Fibroblast of villous mesenchyme (primary cell): ENCODE measurements around the gene SMIM45.

Experiments used
- DNase-seq: peaks from one replicate; pipeline ENCODE4 v3.0.0-alpha.2; 2010; ENCODE audit warnings: low read depth
- H3K4me3 ChIP-seq: 2 replicates; pipeline ENCODE4 v1.5.1; 2011; ENCODE audit warnings: low read depth, mild to moderate bottlenecking, low read length
- CTCF ChIP-seq: IDR thresholded peaks from 2 replicates; pipeline ENCODE4 v1.5.1; 2012; ENCODE audit warnings: low read depth, mild to moderate bottlenecking, low read length; ENCODE audit not compliant: insufficient read depth

The SMIM45 gene

DNA sequence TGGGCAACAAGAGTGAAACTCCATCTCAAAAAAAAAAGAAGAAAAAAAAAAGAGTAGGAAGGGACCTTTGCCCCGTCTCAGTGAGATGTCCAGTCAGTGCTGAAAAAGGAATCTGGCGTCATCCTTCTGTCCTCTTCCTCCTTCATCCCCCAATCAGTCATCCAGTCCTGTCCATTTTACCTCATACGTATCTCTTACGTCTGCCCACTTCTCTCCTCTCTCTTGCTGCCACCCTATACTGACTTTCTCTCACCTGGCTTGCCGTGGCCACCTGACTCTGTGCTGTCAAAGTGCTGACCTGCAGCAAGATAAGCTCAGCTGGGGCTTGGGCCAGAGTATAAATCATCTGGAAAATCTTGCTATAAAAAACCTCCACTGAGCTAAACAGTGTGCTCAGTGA lies 30.9 kb downstream of the SMIM45 start:
- DNase-seq, result no peak
- TF ChIP-seq CTCF, result no peak
- no peak overlapping the region for H3K4me3 ChIP-seq

DNA sequence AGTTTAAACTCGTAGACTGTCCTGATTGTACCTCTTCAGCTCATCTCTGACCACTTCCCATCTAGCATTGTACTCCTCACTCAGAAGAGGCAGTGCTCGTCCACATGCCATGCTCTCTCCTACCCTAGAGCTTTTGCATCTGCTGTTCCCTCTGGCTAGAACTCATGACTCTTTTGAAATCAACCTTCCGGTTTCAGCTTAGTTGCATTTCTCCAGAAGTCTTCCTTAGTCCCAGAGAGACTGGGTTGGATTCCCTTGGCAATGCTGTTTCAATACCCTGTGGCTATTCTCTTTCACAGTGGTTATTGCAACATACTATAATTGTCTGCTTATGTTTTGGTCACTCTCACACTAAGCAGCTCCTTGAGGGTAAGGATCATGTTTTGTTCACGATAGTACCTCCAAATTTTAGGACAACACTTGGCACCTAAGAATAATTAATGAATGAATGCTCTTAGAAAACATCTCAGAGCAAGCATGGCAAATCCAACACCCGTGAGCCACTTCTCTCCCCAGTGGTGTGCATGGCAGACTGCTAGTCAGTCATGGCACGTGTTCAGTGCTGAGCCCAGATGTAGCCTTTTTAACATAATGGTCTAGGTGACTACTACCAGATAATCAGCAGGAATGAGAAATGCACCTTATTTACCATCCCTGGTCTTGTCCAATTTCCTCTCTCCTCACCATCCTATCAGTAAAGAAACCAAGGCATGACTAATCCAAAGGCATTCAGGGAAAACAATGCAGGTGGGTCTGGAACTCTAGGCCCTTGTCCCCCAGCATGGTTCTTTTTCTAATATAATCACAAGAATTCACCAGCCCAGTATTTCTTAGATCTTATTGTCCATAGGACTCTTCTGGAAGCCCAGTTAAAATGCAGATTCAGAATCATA lies 31.8 kb downstream of the SMIM45 start:
- peak; percentile 65 for DNase-seq
- no peak for TF ChIP-seq CTCF
- H3K4me3 ChIP-seq, result no peak overlapping the region

GRCh38 chr22:41987276-41987675 lies 35.3 kb downstream of the SMIM45 start:
- H3K4me3 ChIP-seq, result no peak overlapping the region
- TF ChIP-seq CTCF, result no peak
- DNase-seq, result no peak

GRCh38 chr22:41989246-41989645 lies 37.3 kb downstream of the SMIM45 start:
- DNase-seq, result no peak
- no peak for TF ChIP-seq CTCF
- H3K4me3 ChIP-seq, result no peak overlapping the region

DNA sequence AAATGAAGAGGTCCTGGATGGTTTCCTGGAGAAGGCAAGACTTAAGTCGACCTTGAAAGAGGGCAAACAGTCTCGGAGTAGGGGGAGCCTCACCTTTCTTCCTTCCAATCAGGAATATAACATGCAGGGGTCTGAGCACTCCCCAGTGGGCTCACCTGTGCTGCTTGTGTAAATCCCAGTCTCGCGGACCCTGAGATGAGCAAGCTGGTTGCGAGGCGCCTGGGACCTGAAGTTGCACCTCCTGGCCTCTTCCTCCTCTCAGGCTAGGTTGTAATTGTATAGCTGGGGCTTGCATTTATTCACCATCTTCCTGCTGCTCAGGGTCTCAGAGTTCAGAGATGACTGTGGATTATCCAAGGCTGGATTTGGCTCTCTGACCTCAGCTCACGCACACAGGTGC lies 39.2 kb downstream of the SMIM45 start:
- H3K4me3 ChIP-seq, result no peak overlapping the region
- DNase-seq, result no peak
- TF ChIP-seq CTCF, result no peak

DNA sequence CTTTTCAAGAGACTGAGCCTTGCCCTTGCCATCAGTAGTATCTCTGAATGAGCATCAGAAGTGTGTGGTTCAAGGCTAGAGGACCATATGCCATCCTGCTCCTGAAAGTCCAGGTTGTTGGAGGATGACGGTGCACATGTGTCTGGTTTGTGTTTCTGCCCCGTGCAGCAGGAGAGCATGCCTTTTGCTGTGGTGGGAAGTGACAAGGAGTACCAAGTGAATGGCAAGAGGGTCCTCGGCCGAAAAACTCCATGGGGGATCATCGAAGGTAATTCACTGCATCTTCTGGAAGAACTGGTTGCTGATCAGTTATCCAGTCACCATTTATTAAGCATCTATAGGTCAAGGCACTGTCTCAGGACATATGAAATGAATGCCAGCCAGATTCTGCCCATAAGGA lies 40.5 kb downstream of the SMIM45 start:
- no peak overlapping the region for H3K4me3 ChIP-seq
- TF ChIP-seq CTCF, result no peak
- no peak for DNase-seq

- no peak overlapping the region for H3K4me3 ChIP-seq
- DNase-seq, result no peak
- no peak for TF ChIP-seq CTCF
Measured at GRCh38 chr22:41995211-41995610, 43.3 kb downstream of the SMIM45 start.
